HL-60 (cell line): Measurements from ENCODE around the gene ITIH5.

Experiments used
- DNase-seq, 2 experiments: peaks; one replicate each; pipeline ENCODE4 v3.0.0-alpha.2; 2010 to 2020; ENCODE audit warnings: low read depth in 1 of 2, low spot score in 1 of 2
- H3K27ac ChIP-seq: fragments of 250-450 bp; sonication (Bioruptor Pico); replicated peaks from 2 replicates; pipeline ENCODE4 v1.5.1; 2020; ENCODE audit warnings: mild to moderate bottlenecking, moderate library complexity
- H3K27me3 ChIP-seq: fragments of 250-450 bp; sonication (Bioruptor Pico); 2 replicates; pipeline ENCODE4 v1.5.1; 2021; ENCODE audit warnings: mild to moderate bottlenecking, moderate library complexity; ENCODE audit not compliant: insufficient read depth, poor library complexity, severe bottlenecking
- H3K4me3 ChIP-seq: replicated peaks from 2 replicates; pipeline ENCODE4 v1.5.1; 2011; ENCODE audit warnings: mild to moderate bottlenecking, control low read depth, low read length; ENCODE audit not compliant: insufficient read depth
- CTCF ChIP-seq: IDR thresholded peaks from one replicate; pipeline ENCODE4 v1.5.1; 2011; ENCODE audit warnings: low read length, control low read depth, inconsistent platforms; ENCODE audit not compliant: insufficient read depth
- GABPA ChIP-seq: IDR thresholded peaks from 2 replicates; pipeline ENCODE4 v1.6.1; 2012; ENCODE audit warnings: low read depth
- POLR2AphosphoS5 ChIP-seq: IDR thresholded peaks from 2 replicates; pipeline ENCODE4 v1.6.1; 2012; ENCODE audit warnings: low read depth
- REST ChIP-seq: IDR thresholded peaks from 2 replicates; pipeline ENCODE4 v1.6.1; 2012; ENCODE audit warnings: low read depth; ENCODE audit not compliant: insufficient replicate concordance
- SPI1 ChIP-seq: IDR thresholded peaks from 2 replicates; pipeline ENCODE4 v1.6.1; 2012; ENCODE audit warnings: low read depth, mild to moderate bottlenecking, borderline replicate concordance

The ITIH5 gene

GRCh38 chr10:7618461-7618860 lies 48.3 kb downstream of the ITIH5 start:
- DNase-seq = no peak
- H3K27me3 ChIP-seq = no peaks in the 10 kb centered on the region
- no peak overlapping the region for H3K4me3 ChIP-seq
- no peak for TF ChIP-seq REST
- no peak for TF ChIP-seq GABPA
- TF ChIP-seq POLR2AphosphoS5 = no peak
- TF ChIP-seq SPI1 = no peak
- TF ChIP-seq CTCF = no peak
- no peak overlapping the region for H3K27ac ChIP-seq

DNA sequence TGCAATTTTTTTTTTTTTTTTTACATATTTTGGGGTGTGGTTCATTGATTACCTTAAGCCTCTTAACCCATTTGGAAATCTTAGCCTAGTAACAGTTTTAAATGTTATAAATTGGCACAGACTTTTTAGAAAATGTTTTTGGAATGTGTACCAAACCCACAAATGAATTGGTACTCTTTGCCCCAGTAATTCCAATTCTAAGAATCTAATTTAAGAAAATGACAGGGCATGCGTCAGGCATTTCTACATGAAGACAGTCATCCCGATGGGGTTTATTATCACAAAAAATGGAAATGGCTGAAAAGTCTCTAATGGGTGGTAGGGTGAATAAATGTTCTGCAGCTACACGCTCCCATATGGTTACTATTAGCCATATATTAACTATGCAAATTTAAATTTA lies 54.9 kb downstream of the ITIH5 start:
- DNase-seq = no peak
- TF ChIP-seq REST (no peak), SPI1 (no peak), CTCF (no peak), GABPA (no peak), POLR2AphosphoS5 (no peak)
- no peak overlapping the region for H3K4me3 ChIP-seq
- no peak overlapping the region for H3K27ac ChIP-seq
- H3K27me3 ChIP-seq = no peaks in the 10 kb centered on the region

- TF ChIP-seq CTCF = no peak
- no peak for TF ChIP-seq REST
- TF ChIP-seq GABPA = no peak
- no peak for TF ChIP-seq POLR2AphosphoS5
- no peak for TF ChIP-seq SPI1
- no peaks in the 10 kb centered on the region for H3K27me3 ChIP-seq
- H3K4me3 ChIP-seq = no peak overlapping the region
- no peak for DNase-seq
- no peak overlapping the region for H3K27ac ChIP-seq
Observed at GRCh38 chr10:7610651-7611389, 55.9 kb downstream of the ITIH5 start.
